GM19455 (cell line): ENCODE results near the gene THRAP3.
"Not testable (repeated sequence)": the region's sequence is repeated elsewhere in the genome, so short reads cannot be mapped to it uniquely, and the experiment has no call there.

ENCODE experiments used
- ATAC-seq: cut with Tn5 transposase; IDR thresholded peaks from one replicate; pipeline ENCODE4 v1.9.1; 2021; ENCODE audit not compliant: unreplicated experiment

Gene THRAP3

DNA sequence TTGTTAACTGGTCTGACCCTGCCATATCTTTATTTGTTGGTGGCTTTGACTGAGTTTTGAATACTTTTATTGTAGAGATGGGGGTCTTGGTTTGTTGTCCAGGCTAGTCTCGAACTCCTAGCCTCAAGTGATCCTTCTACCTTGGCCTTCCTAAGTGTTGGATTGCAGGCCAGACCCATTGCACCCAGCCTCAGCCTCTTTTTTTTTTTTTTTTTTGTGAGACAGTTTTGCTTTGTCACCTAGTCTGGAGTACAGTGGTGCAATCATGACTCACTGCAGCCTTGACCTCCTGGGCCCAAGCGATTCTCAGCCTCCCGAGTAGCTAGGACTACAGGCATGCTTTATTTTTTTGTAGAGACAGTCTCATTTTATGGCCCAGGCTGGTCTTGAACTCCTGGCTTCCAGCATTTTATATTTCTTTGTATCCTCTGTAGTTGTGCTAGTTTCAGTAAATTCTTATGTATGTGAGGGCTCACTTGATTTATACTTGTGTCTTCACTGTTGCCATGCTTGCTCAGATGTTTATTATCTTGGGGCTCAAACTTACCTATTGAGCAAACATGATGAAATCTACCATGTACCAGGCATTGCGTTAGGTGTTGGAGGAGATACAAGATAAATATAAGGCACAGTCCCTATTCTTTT, 24.1 kb downstream of the THRAP3 start:
- no peak for ATAC-seq

- no peak for ATAC-seq
Observed at GRCh38 chr1:36251794-36252481, 27.7 kb downstream of the THRAP3 start.

GRCh38 chr1:36252482-36252824, 28.2 kb downstream of the THRAP3 start:
- not testable (repeated sequence) for ATAC-seq

- ATAC-seq, result no peak
Observed at GRCh38 chr1:36253161-36253862, 29.1 kb downstream of the THRAP3 start.

DNA sequence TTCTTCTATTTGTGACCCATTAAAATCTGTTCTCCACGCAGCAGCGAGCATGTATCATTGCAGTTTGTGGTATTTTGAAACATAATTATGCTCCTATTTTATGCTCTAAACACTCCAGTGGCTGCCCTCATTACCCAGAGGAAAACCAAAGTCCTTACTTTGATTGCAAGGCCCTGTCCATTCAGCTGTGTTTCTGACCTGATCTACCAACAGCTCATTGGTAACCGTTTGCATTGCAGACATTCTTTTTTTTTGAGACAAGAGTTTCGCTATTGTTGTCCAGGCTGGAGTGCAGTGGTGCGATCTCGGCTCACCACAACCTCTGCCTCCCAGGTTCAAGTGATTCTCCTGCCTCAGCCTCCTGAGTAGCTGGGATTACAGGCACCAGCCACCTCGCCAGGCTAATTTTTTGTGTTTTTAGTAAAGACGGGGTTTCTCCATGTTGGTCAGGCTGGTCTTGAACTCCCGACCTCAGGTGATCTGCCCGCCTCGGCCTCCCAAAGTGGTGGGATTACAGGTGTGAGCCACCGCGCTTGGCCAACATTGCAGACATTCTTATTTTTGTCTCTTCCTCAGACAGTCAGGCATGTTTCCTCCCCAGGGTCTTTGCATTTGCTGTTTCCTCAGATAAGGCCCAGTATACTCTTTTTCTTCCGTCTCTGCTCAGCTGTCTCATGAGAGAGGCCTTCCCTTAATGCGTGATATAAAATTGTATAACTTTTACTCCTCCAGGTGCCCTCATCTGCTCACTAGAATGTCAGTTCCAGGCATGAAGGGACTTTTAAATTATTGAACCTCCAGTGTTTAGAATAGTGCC, 32.5 kb downstream of the THRAP3 start:
- no peak for ATAC-seq

- no peak for ATAC-seq
Observed at GRCh38 chr1:36257375-36257767, 33.1 kb downstream of the THRAP3 start.

DNA sequence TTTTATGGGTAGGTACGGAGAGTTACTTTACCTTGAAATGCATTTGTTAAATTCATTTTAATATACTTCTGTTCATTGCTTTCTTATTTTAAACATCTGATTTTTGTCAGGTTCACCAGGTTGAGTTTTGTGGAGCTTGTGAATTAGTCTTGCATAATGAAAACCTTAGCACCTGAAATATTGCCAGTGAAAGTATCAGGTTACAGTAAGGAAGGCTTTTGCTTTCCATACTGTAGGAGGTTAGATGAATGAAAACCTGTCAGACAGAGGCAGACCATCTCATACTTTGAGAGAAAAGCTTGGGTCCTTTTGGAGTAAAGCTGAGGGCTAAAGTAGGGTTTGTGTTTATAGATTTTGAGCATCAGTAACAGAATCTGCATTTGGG, 34.7 kb downstream of the THRAP3 start:
- ATAC-seq, result no peak

GRCh38 chr1:36268981-36269380, 44.7 kb downstream of the THRAP3 start:
- no peak for ATAC-seq

DNA sequence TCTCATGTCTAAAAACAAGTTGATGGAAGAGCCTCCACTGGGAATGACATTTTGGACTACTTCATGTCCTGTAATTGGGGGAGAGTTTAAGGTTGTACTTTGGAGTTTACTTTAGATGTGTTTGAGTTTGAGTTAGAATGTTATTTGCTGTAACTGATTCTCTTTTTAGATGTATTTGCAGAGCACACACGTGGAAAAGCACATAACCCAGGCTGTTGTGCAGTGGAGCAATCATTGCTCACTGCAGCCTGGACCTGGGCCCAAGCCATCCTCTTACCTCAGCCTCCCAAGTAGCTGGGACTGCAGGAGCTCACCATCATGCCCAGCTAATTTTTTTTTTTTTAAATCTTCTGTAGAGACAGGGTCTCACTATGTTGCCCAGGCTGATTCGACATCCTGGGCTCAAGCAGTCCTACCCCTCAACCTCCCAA, 45.2 kb downstream of the THRAP3 start:
- ATAC-seq, result no peak

GRCh38 chr1:36273024-36273423, 48.8 kb downstream of the THRAP3 start:
- ATAC-seq, result no peak

- ATAC-seq, result no peak
Observed at GRCh38 chr1:36274201-36274600, 50.0 kb downstream of the THRAP3 start.

- no peak for ATAC-seq
Observed at GRCh38 chr1:36276688-36277087, 52.4 kb downstream of the THRAP3 start.

- no peak for ATAC-seq
Observed at GRCh38 chr1:36279110-36279788, 55.0 kb downstream of the THRAP3 start.

DNA sequence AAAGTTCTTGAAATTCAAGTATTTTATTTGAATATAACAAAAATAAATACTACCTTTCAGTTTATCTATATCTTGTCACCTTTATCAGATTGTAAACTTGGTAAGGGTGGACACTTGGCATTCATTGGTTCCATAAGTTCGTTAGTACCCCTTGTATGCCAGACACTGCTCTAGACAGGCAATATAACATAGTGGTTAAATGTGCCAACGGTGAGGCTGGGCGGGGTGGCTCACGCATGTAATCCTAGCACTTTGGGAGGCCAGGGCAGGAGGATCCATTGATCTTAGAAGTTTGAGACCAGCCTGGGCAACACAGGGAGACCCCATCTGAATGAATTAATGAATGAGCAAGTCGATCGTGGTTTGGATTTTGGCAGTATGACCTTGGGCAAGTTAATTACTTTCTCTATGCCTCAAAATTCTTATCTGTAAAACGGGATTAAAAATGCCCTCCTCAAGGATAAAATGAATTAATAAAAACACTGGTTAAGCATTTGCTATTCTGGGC, 55.6 kb downstream of the THRAP3 start:
- no peak for ATAC-seq

DNA sequence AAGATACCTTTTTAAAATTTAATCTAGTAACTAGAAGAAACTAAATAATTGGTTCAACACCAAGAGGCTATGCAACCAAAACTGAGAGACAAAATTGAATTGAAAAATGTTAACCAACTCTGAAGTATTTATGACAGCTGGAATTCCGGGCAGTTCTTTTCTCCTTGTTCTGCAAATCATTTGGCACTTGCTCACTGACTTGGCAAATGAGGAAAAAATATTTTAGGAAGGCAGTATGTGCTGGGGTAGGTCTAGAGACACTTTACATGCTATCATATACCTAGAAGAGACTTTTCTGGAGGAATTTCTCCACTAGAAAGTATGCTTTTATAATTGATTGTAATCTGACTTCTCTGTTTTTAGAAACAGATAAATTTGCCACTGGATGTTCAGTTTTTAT, 59.8 kb downstream of the THRAP3 start:
- ATAC-seq, result no peak

DNA sequence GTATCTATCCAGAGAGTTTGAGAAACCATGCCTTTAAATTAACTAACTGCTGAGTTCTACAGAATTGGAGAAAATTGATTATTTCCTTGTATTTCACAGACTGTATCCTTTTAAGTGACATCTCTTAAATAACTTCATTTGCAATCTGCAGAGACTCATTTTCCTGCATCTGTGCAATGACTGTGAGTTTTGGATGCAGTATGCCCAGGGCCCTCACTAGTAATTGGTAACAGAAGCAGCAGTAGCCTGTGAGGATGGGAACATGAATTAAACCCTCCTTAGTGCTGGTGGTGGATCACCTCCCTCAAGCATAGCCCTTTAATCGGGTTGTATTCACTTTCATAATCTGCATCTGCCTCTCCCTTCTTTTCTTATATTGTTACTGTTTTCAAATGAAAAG, 60.3 kb downstream of the THRAP3 start:
- no peak for ATAC-seq

DNA sequence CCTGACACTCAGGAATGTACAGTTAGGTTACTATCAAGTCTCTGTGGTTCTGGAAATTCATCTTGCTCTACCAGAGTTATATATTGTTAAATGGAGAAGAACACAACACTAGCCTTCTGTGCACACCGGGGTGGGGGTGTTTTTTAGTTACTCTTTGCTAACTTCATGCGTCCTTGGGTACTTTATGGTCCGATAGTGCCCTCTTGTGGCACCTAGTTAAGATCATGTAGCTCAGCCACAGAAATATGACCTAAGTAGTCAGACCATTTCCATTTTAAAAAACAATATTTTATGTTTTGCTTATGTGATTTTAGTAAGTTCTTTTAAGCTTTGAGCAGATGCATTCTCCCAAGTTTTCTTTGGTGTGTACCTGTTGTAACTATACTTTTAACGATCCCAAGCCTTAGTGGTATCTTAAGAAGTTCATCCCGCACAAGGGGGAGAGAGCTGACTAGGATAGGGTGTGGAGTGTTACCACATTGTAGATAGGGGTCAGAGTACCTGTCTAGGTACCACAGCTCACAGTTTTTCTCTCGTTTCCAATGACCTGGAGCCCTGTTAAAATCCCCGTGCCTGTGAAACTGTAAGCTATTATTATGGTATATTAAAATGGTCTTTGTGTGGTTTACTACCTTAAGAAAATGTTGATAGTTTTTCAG, 61.3 kb downstream of the THRAP3 start:
- ATAC-seq, result no peak

GRCh38 chr1:36286802-36287201, 62.6 kb downstream of the THRAP3 start:
- no peak for ATAC-seq

- no peak for ATAC-seq
Observed at GRCh38 chr1:36287595-36287994, 63.4 kb downstream of the THRAP3 start.

- ATAC-seq, result no peak
Observed at GRCh38 chr1:36295390-36295789, 71.1 kb downstream of the THRAP3 start.
